B cell (primary cell): Measurements from ENCODE around the gene PEX1. TPM values are rescaled to one million over a fixed set of nuclear protein-coding genes. Genes with fewer than 3 reads are reported as not detected.
"Not testable (repeated sequence)": the region's sequence is repeated elsewhere in the genome, so short reads cannot be mapped to it uniquely, and the experiment has no call there.

Source experiments
- ATAC-seq: fragments of 200-7000 bp; cut with Tn5 transposase; one replicate; pipeline ENCODE4 v1.10.0; 2021; ENCODE audit warnings: low read depth, mild to moderate bottlenecking, moderate number of reproducible peaks, moderate library complexity
- CTCF ChIA-PET: fragments of 350-600 bp; sonication (Branson Sonifier 250); formaldehyde crosslinking; loops from one replicate; lab custom pipeline; 2021; ENCODE audit warnings: antibody characterized with exemption, inconsistent platforms; lab: Charles Lee
- POLR2A ChIA-PET: fragments of 350-600 bp; sonication (Branson Sonifier 250); formaldehyde crosslinking; loops from one replicate; lab custom pipeline; 2021; ENCODE audit warnings: antibody characterized with exemption; lab: Charles Lee
- DNase-seq: peaks from one replicate; pipeline ENCODE4 v3.0.0; 2013
- H2AFZ ChIP-seq: 2 replicates; pipeline ENCODE4 v1.6.1; 2012; ENCODE audit warnings: mild to moderate bottlenecking, low read depth, low read length; ENCODE audit not compliant: insufficient read depth, poor library complexity, severe bottlenecking
- H3K27ac ChIP-seq, 2 donors: 1 replicate in 1 of 2; 2 replicates in 1 of 2; pipeline ENCODE4 v1.5.1; 2012 to 2013; ENCODE audit warnings: low read length in 2 of 2, mild to moderate bottlenecking in 2 of 2, moderate library complexity in 1 of 2
- H3K27me3 ChIP-seq, 4 experiments: fragments of 200-600 bp in 1 of 4; sonication (generic) in 1 of 4; replicated peaks in 1 of 4; 1 replicate in 2 of 4; 2 replicates in 2 of 4; pipeline versions ENCODE4 v1.6.1 to v1.7.0; 2013 to 2016; ENCODE audit warnings: low read length in 3 of 4, mild to moderate bottlenecking in 2 of 4, mixed read lengths in 1 of 4, moderate library complexity in 1 of 4; ENCODE audit not compliant: insufficient read depth in 4 of 4, control insufficient read depth in 3 of 4; ENCODE audit errors: control extremely low read depth in 1 of 4
- H3K36me3 ChIP-seq, 2 experiments: replicated peaks in 1 of 2; 1 replicate in 1 of 2; 2 replicates in 1 of 2; pipeline versions ENCODE4 v1.6.1 to v1.7.1; 2013; ENCODE audit warnings: low read length in 1 of 2; ENCODE audit not compliant: insufficient read depth in 2 of 2, control insufficient read depth in 1 of 2; ENCODE audit errors: control extremely low read depth in 1 of 2, extremely low read depth in 1 of 2
- H3K4me1 ChIP-seq, 2 donors: fragments of 200-600 bp in 1 of 2; sonication (generic) in 1 of 2; 1 replicate in 1 of 2; 2 replicates in 1 of 2; pipeline versions ENCODE4 v1.5.1 to v1.6.1; 2013 to 2017; ENCODE audit warnings: low read length in 2 of 2; ENCODE audit not compliant: control insufficient read depth in 2 of 2, insufficient read depth in 2 of 2
- H3K4me2 ChIP-seq: replicated peaks from 2 replicates; pipeline ENCODE3; 2012; ENCODE audit warnings: mild to moderate bottlenecking, low read depth, low read length; ENCODE audit not compliant: poor library complexity, severe bottlenecking
- H3K4me3 ChIP-seq, 5 experiments: fragments of 200-600 bp in 1 of 5; sonication (generic) in 1 of 5; 1 replicate in 3 of 5; 2 replicates in 2 of 5; pipeline versions ENCODE4 v1.5.1 to v1.7.0; 2011 to 2016; ENCODE audit warnings: low read length in 4 of 5, mild to moderate bottlenecking in 4 of 5, low read depth in 2 of 5, control low read depth in 1 of 5, moderate library complexity in 1 of 5; ENCODE audit not compliant: insufficient read depth in 1 of 5; ENCODE audit errors: control extremely low read depth in 1 of 5, extremely low read depth in 1 of 5
- H3K79me2 ChIP-seq: fragments of 200-600 bp; sonication (generic); one replicate; pipeline ENCODE4 v1.6.0; 2016; ENCODE audit warnings: low read length; ENCODE audit not compliant: control insufficient read depth, insufficient read depth
- H3K9ac ChIP-seq: fragments of 200-600 bp; sonication (generic); 2 replicates; pipeline ENCODE4 v1.6.1; 2017; ENCODE audit warnings: mild to moderate bottlenecking, low read length, moderate library complexity
- H3K9me3 ChIP-seq, 3 donors: one replicate each; pipeline versions ENCODE4 v1.6.1 to v1.7.1; 2013; ENCODE audit warnings: low read length in 2 of 3; ENCODE audit not compliant: control insufficient read depth in 2 of 3, insufficient read depth in 1 of 3; ENCODE audit errors: control extremely low read depth in 1 of 3
- H4K20me1 ChIP-seq: 2 replicates; pipeline ENCODE4 v1.6.0; 2012; ENCODE audit warnings: mild to moderate bottlenecking, low read length; ENCODE audit not compliant: insufficient read depth, control insufficient read depth, poor library complexity, severe bottlenecking
- H3K27ac Mint-ChIP-seq: one replicate; pipeline ENCODE4 v1.8.0; 2021; ENCODE audit warnings: mixed read lengths
- H3K27me3 Mint-ChIP-seq: one replicate; pipeline ENCODE4 v1.8.0; 2021; ENCODE audit warnings: mixed read lengths
- H3K4me1 Mint-ChIP-seq: one replicate; pipeline ENCODE4 v1.8.0; 2021; ENCODE audit warnings: mixed read lengths
- H3K4me3 Mint-ChIP-seq: one replicate; pipeline ENCODE4 v1.8.0; 2021; ENCODE audit warnings: mixed read lengths
- H3K9me3 Mint-ChIP-seq: one replicate; pipeline ENCODE4 v1.8.0; 2022; ENCODE audit warnings: mixed read lengths; ENCODE audit not compliant: insufficient read depth
- CTCF ChIP-seq: fragments of 200-600 bp; IDR thresholded peaks from one replicate; pipeline ENCODE4 v1.8.0; 2022; ENCODE audit warnings: antibody characterized with exemption, mild to moderate bottlenecking
- EZH2 ChIP-seq: IDR thresholded peaks from 2 replicates; pipeline ENCODE4 v1.6.1; 2012; ENCODE audit warnings: borderline replicate concordance, low read depth, mild to moderate bottlenecking, moderate library complexity, low read length; ENCODE audit not compliant: insufficient read depth, poor library complexity, severe bottlenecking
- WGBS: methylation state at CpG from one replicate; pipeline ENCODE4 v1.1.5; 2013; ENCODE audit warnings: missing lambda C conversion rate; ENCODE audit not compliant: insufficient coverage; 5-methylcytosine and 5-hydroxymethylcytosine counted together
- intact Hi-C: fragments of 100-400 bp; cut with micrococcal nuclease; formaldehyde crosslinking; loops from one replicate; pipeline ENCODE4 v1.10.0; 2022
- polyA plus RNA-seq: library from polyadenylated mRNA; depleted of rRNA; stranded (reverse); fragments of >200 nt; gene quantifications from 2 replicates; pipeline ENCODE4 v1.2.3, GENCODE V29; 2012
- total RNA-seq, 2 donors: library from RNA; stranded (reverse); fragments of 120-200 nt in 1 of 2; gene quantifications; 1 replicate in 1 of 2; 2 replicates in 1 of 2; pipeline versions ENCODE4 v1.2.3 to v1.2.4, GENCODE V29; 2013 to 2022

Gene PEX1
- total and polyA plus RNA-seq, 2 donors (not counting 1 experiment from before 2014, with no cell fraction given), result 26.0 to 33.7 TPM

DNA sequence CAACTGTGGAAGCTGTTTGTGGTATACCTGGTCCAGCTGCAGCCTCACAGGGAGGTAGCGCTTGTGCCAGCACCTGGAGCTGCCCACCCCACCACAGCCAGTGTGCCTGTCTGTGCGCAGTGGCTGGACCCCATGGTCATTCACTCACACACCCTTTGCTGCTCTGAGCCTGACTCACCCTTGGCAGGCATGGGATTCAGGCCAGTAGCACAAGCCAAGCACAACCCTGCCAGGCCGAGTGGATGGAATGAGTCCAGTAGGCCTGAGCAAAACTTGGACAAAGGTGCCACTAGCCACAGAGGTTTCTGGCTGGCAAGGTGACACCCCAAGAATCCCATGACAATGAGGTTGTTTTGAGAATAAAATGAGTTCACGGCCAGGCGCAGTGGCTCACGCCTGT is 19.3 kb upstream of the PEX1 start:
- Histone ChIP-seq H3K4me2 (no peak overlapping the region), H2AFZ (no peak overlapping the region), H3K27ac (no peak overlapping the region), H3K79me2 (no peaks in the 10 kb centered on the region), H3K36me3 (no peaks in the 10 kb centered on the region), H3K9ac (no peak overlapping the region), H3K4me1 (no peaks in the 10 kb centered on the region), H4K20me1 (no peaks in the 10 kb centered on the region), H3K4me3 (no peak overlapping the region), H3K9me3 (peaks cover 0 to 12% (median 0%) of the 10 kb centered on the region in 3 donors), H3K27me3 (peaks cover 0 to 5% (median 0%) of the 10 kb centered on the region in 4 experiments)
- no peak overlapping the region for H3K4me3 Mint-ChIP-seq
- no peaks in the 10 kb centered on the region for H3K4me1 Mint-ChIP-seq
- intact Hi-C loops, result no loop called here
- no peaks in the 10 kb centered on the region for H3K9me3 Mint-ChIP-seq
- WGBS, result 94% methylated on average over 5 of the region's 6 CpGs
- CTCF ChIA-PET, result no interaction called here
- DNase-seq, result no peak
- no peak for ATAC-seq
- no peak for TF ChIP-seq EZH2
- TF ChIP-seq CTCF, result no peak
- POLR2A ChIA-PET, result no interaction called here
- no peaks in the 10 kb centered on the region for H3K27me3 Mint-ChIP-seq
- H3K27ac Mint-ChIP-seq, result no peak overlapping the region

DNA sequence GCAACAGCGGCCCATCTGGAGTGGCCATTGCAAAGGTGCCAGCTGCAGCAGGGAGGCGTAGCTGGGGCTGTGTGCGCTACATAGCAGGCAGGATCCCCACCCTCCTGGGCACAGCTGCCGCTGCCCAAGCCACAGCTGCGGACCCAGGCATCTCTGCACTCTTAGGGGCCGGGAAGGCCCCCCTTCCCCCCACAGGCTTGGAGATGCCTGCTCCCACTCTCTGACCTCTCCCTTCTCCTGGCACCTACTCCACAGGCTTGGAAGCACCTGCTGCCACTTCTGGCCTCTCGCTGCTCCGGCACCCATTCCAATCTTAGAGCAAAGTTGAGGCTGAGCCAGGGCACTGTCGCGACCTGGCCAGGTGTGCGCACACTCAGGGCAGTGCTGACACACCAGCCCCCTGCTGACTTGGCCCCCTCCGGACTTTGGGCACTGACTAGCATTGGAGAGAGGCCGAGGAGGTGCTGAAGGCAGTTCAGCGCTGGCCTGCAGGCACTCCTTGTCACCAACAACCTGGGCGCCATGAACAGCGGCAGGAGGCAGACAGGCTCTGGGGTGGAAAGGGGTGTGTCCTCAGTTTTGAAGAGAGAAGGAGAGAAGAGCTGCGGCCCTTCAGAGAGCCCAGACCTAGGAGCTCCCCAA is 18.7 kb upstream of the PEX1 start:
- Histone ChIP-seq H3K27ac (no peak overlapping the region), H2AFZ (no peak overlapping the region), H3K79me2 (no peaks in the 10 kb centered on the region), H4K20me1 (no peaks in the 10 kb centered on the region), H3K27me3 (peaks cover 0 to 5% (median 0%) of the 10 kb centered on the region in 4 experiments), H3K9ac (no peak overlapping the region), H3K4me2 (no peak overlapping the region), H3K36me3 (no peaks in the 10 kb centered on the region), H3K9me3 (peaks cover 0 to 12% (median 0%) of the 10 kb centered on the region in 3 donors), H3K4me1 (no peaks in the 10 kb centered on the region), H3K4me3 (no peak overlapping the region)
- POLR2A ChIA-PET, result no interaction called here
- no peak overlapping the region for H3K4me3 Mint-ChIP-seq
- H3K4me1 Mint-ChIP-seq, result no peaks in the 10 kb centered on the region
- intact Hi-C loops, result no loop called here
- H3K27ac Mint-ChIP-seq, result no peak overlapping the region
- H3K9me3 Mint-ChIP-seq, result no peaks in the 10 kb centered on the region
- CTCF ChIA-PET, result no interaction called here
- DNase-seq, result no peak
- H3K27me3 Mint-ChIP-seq, result no peaks in the 10 kb centered on the region
- no peak for TF ChIP-seq EZH2
- TF ChIP-seq CTCF, result no peak
- ATAC-seq, result no peak
- 93% methylated on average over 15 of the region's 17 CpGs for WGBS

GRCh38 chr7:92545116-92545515 is 16.8 kb upstream of the PEX1 start:
- ATAC-seq, H2AFZ ChIP-seq, H3K27ac ChIP-seq, DNase-seq, POLR2A ChIA-PET, H3K27me3 ChIP-seq, H3K4me3 ChIP-seq, H3K79me2 ChIP-seq, H3K27me3 Mint-ChIP-seq, H3K4me2 ChIP-seq, H3K9ac ChIP-seq, H3K36me3 ChIP-seq, H3K4me3 Mint-ChIP-seq, H3K9me3 Mint-ChIP-seq, H3K4me1 Mint-ChIP-seq, intact Hi-C loops, H3K4me1 ChIP-seq, CTCF ChIA-PET, H3K27ac Mint-ChIP-seq, H4K20me1 ChIP-seq: not testable (repeated sequence)
- 96% methylated on average over 26 of the region's 30 CpGs for WGBS
- peaks cover 0 to 12% (median 0%) of the 10 kb centered on the region in 3 donors for H3K9me3 ChIP-seq
